GM23248 (cell line): ENCODE measurements around the gene SCN1B. TPM values are rescaled to one million over a fixed set of nuclear protein-coding genes. Genes with fewer than 3 reads are reported as not detected.

ENCODE experiments used
- DNase-seq: peaks from one replicate; pipeline ENCODE4 v3.0.0-alpha.2; 2015
- H2AFZ ChIP-seq: fragments of 200-600 bp; sonication (generic); 2 replicates; pipeline ENCODE4 v1.6.1; 2016; ENCODE audit warnings: antibody characterized with exemption
- H3F3A ChIP-seq: fragments of 200-600 bp; sonication (generic); 2 replicates; pipeline ENCODE4 v1.6.1; 2016; ENCODE audit warnings: mild to moderate bottlenecking, antibody characterized with exemption, mixed run types; ENCODE audit not compliant: insufficient read depth
- H3K27ac ChIP-seq: fragments of 200-600 bp; sonication (generic); 2 replicates; pipeline ENCODE4 v1.5.1; 2016; ENCODE audit warnings: mild to moderate bottlenecking
- H3K27me3 ChIP-seq: fragments of 200-600 bp; sonication (generic); replicated peaks from 2 replicates; pipeline ENCODE4 v1.6.1; 2016; ENCODE audit warnings: mild to moderate bottlenecking; ENCODE audit not compliant: insufficient read depth
- H3K36me3 ChIP-seq: fragments of 200-600 bp; sonication (generic); 2 replicates; pipeline ENCODE4 v1.6.1; 2016; ENCODE audit warnings: low read depth, mild to moderate bottlenecking
- H3K4me1 ChIP-seq: fragments of 200-600 bp; sonication (generic); 2 replicates; pipeline ENCODE4 v1.6.1; 2016; ENCODE audit warnings: mild to moderate bottlenecking; ENCODE audit not compliant: insufficient read depth
- H3K4me2 ChIP-seq: fragments of 200-600 bp; sonication (generic); one replicate; pipeline ENCODE4 v1.6.1; 2016; ENCODE audit warnings: mild to moderate bottlenecking; ENCODE audit not compliant: unreplicated experiment
- H3K4me3 ChIP-seq: fragments of 200-600 bp; sonication (generic); 2 replicates; pipeline ENCODE4 v1.5.1; 2016; ENCODE audit warnings: mild to moderate bottlenecking
- H3K79me2 ChIP-seq: fragments of 200-600 bp; sonication (generic); 2 replicates; pipeline ENCODE4 v1.6.1; 2016; ENCODE audit warnings: mild to moderate bottlenecking; ENCODE audit not compliant: insufficient read depth
- H3K9ac ChIP-seq: fragments of 200-600 bp; sonication (generic); 2 replicates; pipeline ENCODE4 v1.6.1; 2016; ENCODE audit warnings: mild to moderate bottlenecking
- H3K9me2 ChIP-seq: fragments of 200-600 bp; sonication (generic); 2 replicates; pipeline ENCODE4 v1.6.1; 2016; ENCODE audit warnings: mixed run types, mild to moderate bottlenecking, moderate library complexity; ENCODE audit not compliant: insufficient read depth
- H3K9me3 ChIP-seq: fragments of 200-600 bp; sonication (generic); one replicate; pipeline ENCODE4 v1.6.1; 2017; ENCODE audit warnings: low read depth
- H4K20me1 ChIP-seq: fragments of 200-600 bp; sonication (generic); 2 replicates; pipeline ENCODE4 v1.6.0; 2016; ENCODE audit not compliant: insufficient read depth
- EZH2 ChIP-seq: fragments of 200-600 bp; sonication (generic); IDR thresholded peaks from 2 replicates; pipeline ENCODE4 v1.6.1; 2018; ENCODE audit warnings: antibody characterized with exemption, mild to moderate bottlenecking; ENCODE audit not compliant: insufficient read depth, poor library complexity, severe bottlenecking
- EZH2phosphoT487 ChIP-seq: fragments of 200-600 bp; sonication (generic); IDR thresholded peaks from 2 replicates; pipeline ENCODE4 v1.6.1; 2018; ENCODE audit warnings: antibody characterized with exemption, moderate library complexity, mild to moderate bottlenecking, low read depth; ENCODE audit not compliant: insufficient read depth
- WGBS, 2 experiments: methylation state at CpG; one replicate each; pipeline ENCODE4 v1.1.6; 2015 to 2017; ENCODE audit warnings: low lambda C conversion rate in 2 of 2, low coverage in 1 of 2; ENCODE audit errors: missing lambda C conversion rate in 2 of 2; 5-methylcytosine and 5-hydroxymethylcytosine counted together
- in situ Hi-C: fragments of 300-500 bp; cut with MboI; formaldehyde crosslinking; loops from 2 replicates; pipeline ENCODE4 v1.15.0; 2020
- polyA plus RNA-seq: library from polyadenylated mRNA; unstranded; fragments of >200 nt; fragmentation: Nextera tagmentation; extraction: Ambion mirVana; gene quantifications from 2 replicates; pipeline ENCODE4 v1.2.1, GENCODE V29; 2016
- total RNA-seq: library from RNA; depleted of rRNA; stranded (reverse); fragments of >200 nt; shearing (Covaris generic); gene quantifications from 2 replicates; pipeline ENCODE4 v1.2.3, GENCODE V29; 2014; rRNA removed

The SCN1B gene
- total and polyA plus RNA-seq, 2 experiments from 2014 or later: 1.5 to 1.7 TPM

DNA sequence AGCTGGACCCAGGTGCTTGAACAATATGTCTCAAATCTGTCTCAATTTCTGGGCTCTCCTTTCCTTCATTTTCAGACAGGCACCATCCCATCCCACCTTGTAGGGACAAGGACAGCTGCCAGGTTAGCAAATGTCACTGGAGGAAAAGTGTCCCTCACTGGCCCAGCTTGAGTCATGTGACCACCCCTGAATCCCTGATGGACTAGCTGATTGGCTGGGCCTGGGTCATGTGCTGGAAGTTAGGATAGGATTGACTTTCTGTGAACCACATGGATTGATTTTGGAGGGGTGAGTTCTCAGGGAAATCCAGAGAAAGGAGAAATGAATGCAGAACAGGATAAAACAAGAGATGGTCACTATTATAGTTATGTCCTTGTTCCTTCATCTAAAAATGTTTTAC is 57.1 kb downstream of the SCN1B start:
- no peak overlapping the region for H3K4me2 ChIP-seq
- DNase-seq: no peak
- no peaks in the 10 kb centered on the region for H3K36me3 ChIP-seq
- H3K9me2 ChIP-seq: no peaks in the 10 kb centered on the region
- no peak overlapping the region for H3K27ac ChIP-seq
- H2AFZ ChIP-seq: no peak overlapping the region
- H3K27me3 ChIP-seq: no peaks in the 10 kb centered on the region
- no peaks in the 10 kb centered on the region for H3K9me3 ChIP-seq
- in situ Hi-C loops: no loop called here
- no peak for TF ChIP-seq EZH2phosphoT487
- TF ChIP-seq EZH2: no peak
- H3K9ac ChIP-seq: no peak overlapping the region
- peaks cover 15% of the 10 kb centered on the region for H3K4me1 ChIP-seq
- H4K20me1 ChIP-seq: no peaks in the 10 kb centered on the region
- no peaks in the 10 kb centered on the region for H3K79me2 ChIP-seq
- no peak overlapping the region for H3K4me3 ChIP-seq
- peaks cover 8% of the 10 kb centered on the region for H3F3A ChIP-seq

DNA sequence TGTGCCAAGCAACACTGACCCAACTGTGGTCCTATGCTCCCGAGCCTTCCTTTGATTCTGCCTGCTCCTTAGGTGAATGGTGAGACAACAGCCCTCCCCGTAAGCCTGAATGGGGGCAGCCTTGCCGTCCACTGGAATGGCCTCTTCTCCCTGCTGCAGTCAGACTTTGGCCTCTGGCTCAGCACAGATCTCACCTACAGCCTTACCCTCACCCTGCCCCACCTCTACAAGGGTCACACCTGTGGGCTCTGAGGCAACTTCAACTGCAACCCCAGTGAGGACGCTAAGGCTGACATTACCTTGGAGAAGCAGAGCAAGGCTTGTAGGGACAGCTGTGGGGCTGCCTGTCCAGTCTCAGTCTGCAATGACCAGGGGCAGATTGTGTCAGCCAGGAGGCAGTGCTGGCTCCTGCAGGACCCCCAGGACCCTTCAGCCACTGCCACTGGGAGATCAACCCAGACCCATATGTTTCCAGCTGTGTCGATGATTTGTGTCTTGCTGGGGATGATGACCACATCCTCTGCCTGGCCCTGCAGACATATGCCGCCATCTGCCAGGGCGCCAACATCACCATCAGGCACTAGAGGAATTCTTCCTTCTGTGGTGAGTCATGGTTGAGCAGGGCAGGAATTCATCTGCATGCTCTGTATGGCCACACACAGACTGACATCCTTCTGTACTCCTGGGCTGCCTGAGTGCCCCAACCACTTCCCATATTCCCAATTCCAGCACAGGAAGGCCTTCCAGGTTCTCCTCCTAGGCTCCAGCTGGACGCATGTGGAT is 58.1 kb downstream of the SCN1B start:
- no peak overlapping the region for H2AFZ ChIP-seq
- H3K79me2 ChIP-seq: no peaks in the 10 kb centered on the region
- H3K36me3 ChIP-seq: no peaks in the 10 kb centered on the region
- H3F3A ChIP-seq: peaks cover 8% of the 10 kb centered on the region
- H3K27me3 ChIP-seq: no peaks in the 10 kb centered on the region
- TF ChIP-seq EZH2phosphoT487: no peak
- TF ChIP-seq EZH2: no peak
- H3K9me2 ChIP-seq: no peaks in the 10 kb centered on the region
- H3K9me3 ChIP-seq: no peaks in the 10 kb centered on the region
- peak overlapping the region; percentile 52 for H3K27ac ChIP-seq
- no peaks in the 10 kb centered on the region for H4K20me1 ChIP-seq
- no peak overlapping the region for H3K4me3 ChIP-seq
- in situ Hi-C loops: no loop called here
- no peak overlapping the region for H3K4me2 ChIP-seq
- peak; percentile 95 for DNase-seq
- peaks cover 15% of the 10 kb centered on the region for H3K4me1 ChIP-seq
- WGBS, 2 experiments: 40 to 41% methylated on average over 8 of the region's 8 CpGs
- no peak overlapping the region for H3K9ac ChIP-seq

DNA sequence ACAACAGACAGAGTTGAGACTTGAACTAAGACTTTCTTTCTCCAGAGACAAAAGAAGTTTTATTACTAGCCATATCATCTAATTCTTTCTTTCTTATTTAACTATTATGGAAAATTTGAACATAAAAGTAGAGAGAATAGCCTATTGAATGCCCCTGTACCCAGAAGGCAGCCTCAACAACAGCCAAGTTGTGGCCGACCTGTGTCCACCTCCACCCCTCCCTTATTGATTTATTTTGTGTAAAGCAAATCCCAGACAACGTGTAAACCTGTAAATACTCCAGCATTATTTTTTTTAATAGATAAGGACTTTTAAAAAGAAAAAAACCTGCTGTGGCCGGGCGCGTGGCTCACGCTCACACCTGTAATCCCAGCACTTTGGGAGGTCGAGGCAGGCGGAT is 59.3 kb downstream of the SCN1B start:
- peaks cover 15% of the 10 kb centered on the region for H3K4me1 ChIP-seq
- H3K9me2 ChIP-seq: no peaks in the 10 kb centered on the region
- peaks cover 8% of the 10 kb centered on the region for H3F3A ChIP-seq
- WGBS, 2 experiments: 73 to 77% methylated on average over 8 of the region's 8 CpGs
- no peak for DNase-seq
- no peak overlapping the region for H3K4me3 ChIP-seq
- in situ Hi-C loops: no loop called here
- no peaks in the 10 kb centered on the region for H3K36me3 ChIP-seq
- no peaks in the 10 kb centered on the region for H3K27me3 ChIP-seq
- H4K20me1 ChIP-seq: no peaks in the 10 kb centered on the region
- no peak overlapping the region for H3K27ac ChIP-seq
- H2AFZ ChIP-seq: no peak overlapping the region
- no peaks in the 10 kb centered on the region for H3K79me2 ChIP-seq
- no peak overlapping the region for H3K9ac ChIP-seq
- H3K4me2 ChIP-seq: no peak overlapping the region
- no peaks in the 10 kb centered on the region for H3K9me3 ChIP-seq
- TF ChIP-seq EZH2: no peak
- no peak for TF ChIP-seq EZH2phosphoT487

Other genes with a start within 250 kb of the SCN1B start
- gene ZNF30, start 103.6 kb upstream of the SCN1B start, total RNA-seq: 1.5 and 2.2 TPM in 2 replicates
- 1.7 and 2.2 TPM in 2 replicates for gene ZNF30, start 103.6 kb upstream of the SCN1B start, polyA plus RNA-seq
- gene ZNF792, start 66.2 kb upstream of the SCN1B start, total RNA-seq: 1.8 and 3.8 TPM in 2 replicates
- 0.63 and 1.0 TPM in 2 replicates for gene ZNF792, start 66.2 kb upstream of the SCN1B start, polyA plus RNA-seq
- 17.3 and 20.5 TPM in 2 replicates for gene GRAMD1A, start 30.1 kb upstream of the SCN1B start, total RNA-seq
- gene GRAMD1A, start 30.1 kb upstream of the SCN1B start, polyA plus RNA-seq: 31.7 and 33.8 TPM in 2 replicates
- not detected in 2 replicates for gene HPN, start 11.3 kb downstream of the SCN1B start, total RNA-seq
- gene HPN, start 11.3 kb downstream of the SCN1B start, polyA plus RNA-seq: not detected in 2 replicates
- gene FXYD3, start 85.4 kb downstream of the SCN1B start, total RNA-seq: not detected in 2 replicates
- gene FXYD3, start 85.4 kb downstream of the SCN1B start, polyA plus RNA-seq: not detected in 2 replicates
- 0.86 TPM in 1 of 2 replicates, not detected in the other for gene LGI4, start 104.6 kb downstream of the SCN1B start, total RNA-seq
- gene LGI4, start 104.6 kb downstream of the SCN1B start, polyA plus RNA-seq: 0.06 and 0.49 TPM in 2 replicates
- 0.43 TPM in 1 of 2 replicates, not detected in the other for gene FXYD1, start 108.4 kb downstream of the SCN1B start, total RNA-seq
- 1.2 and 1.9 TPM in 2 replicates for gene FXYD1, start 108.4 kb downstream of the SCN1B start, polyA plus RNA-seq
- gene FXYD7, start 112.8 kb downstream of the SCN1B start, total RNA-seq: not detected in 2 replicates
- gene FXYD7, start 112.8 kb downstream of the SCN1B start, polyA plus RNA-seq: not detected in 2 replicates
- gene FXYD5, start 124.3 kb downstream of the SCN1B start, total RNA-seq: 209 and 233 TPM in 2 replicates
- gene FXYD5, start 124.3 kb downstream of the SCN1B start, polyA plus RNA-seq: 496 and 515 TPM in 2 replicates
- gene FAM187B, start 198.3 kb downstream of the SCN1B start, total RNA-seq: not detected in 2 replicates
- gene FAM187B, start 198.3 kb downstream of the SCN1B start, polyA plus RNA-seq: not detected in 2 replicates
- gene LSR, start 218.5 kb downstream of the SCN1B start, total RNA-seq: not detected in 2 replicates
- 2.7 and 3.1 TPM in 2 replicates for gene LSR, start 218.5 kb downstream of the SCN1B start, polyA plus RNA-seq
- gene USF2, start 238.5 kb downstream of the SCN1B start, total RNA-seq: 55.8 and 64.6 TPM in 2 replicates
- 10.4 and 10.9 TPM in 2 replicates for gene USF2, start 238.5 kb downstream of the SCN1B start, polyA plus RNA-seq